GM18505 (cell line): ENCODE results near the gene SLC25A20.
A peak's percentile ranks its signal among the peaks of the same experiment; 100 is the strongest.
"Not testable (repeated sequence)": the region's sequence is repeated elsewhere in the genome, so short reads cannot be mapped to it uniquely, and the experiment has no call there.

Experiments
- ATAC-seq: cut with Tn5 transposase; IDR thresholded peaks from one replicate; pipeline ENCODE4 v1.9.1; 2021; ENCODE audit not compliant: unreplicated experiment
- POLR2A ChIP-seq: IDR thresholded peaks from 4 replicates; pipeline ENCODE4 v1.6.1; 2011; ENCODE audit warnings: borderline replicate concordance; ENCODE audit not compliant: insufficient read depth, insufficient read length; ENCODE audit errors: extremely low read depth

The SLC25A20 gene

DNA sequence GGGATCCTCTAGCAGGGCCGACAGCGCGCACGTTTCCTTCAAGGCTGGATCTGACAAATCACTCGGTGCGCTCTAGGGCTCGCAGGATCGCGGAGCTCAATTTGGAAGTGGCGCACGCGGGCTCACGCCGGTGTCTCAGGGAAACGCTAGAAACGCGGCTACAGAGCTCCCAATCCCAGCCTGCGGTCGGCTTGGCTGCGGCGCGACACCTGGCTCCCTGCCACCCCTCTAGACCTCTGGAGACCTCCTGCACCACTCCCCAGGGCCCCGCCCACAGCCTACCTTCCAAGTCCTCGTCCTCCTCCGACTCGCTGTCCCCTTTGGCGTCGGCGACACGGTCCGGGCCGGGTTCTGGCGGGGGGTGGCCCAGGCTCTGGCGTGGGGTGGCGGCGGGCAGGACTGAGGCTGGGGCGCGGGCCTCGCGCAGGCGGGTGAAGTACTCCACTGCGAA is 51.6 kb downstream of the SLC25A20 start:
- peak; percentile 36 for ATAC-seq
- no peak for TF ChIP-seq POLR2A

DNA sequence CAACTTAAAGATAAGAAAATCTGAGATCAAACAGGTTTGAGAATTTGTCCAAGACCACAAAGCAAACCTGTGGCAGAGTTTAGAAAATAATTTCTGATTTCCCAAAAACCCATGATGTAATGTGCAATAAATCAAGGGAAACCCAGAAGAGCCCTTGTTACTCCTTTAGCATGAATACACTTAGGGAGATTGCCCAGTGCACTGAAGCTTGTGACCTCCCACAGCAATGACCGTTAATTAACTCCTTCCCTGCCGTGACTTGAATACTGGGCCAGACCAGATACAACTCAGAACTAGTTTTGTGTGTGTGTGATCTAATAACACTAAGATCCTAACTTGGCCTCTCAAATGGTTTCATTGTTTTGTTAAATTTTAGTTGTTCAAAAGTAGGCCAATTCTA is 53.5 kb downstream of the SLC25A20 start:
- no peak for ATAC-seq
- TF ChIP-seq POLR2A = no peak

DNA sequence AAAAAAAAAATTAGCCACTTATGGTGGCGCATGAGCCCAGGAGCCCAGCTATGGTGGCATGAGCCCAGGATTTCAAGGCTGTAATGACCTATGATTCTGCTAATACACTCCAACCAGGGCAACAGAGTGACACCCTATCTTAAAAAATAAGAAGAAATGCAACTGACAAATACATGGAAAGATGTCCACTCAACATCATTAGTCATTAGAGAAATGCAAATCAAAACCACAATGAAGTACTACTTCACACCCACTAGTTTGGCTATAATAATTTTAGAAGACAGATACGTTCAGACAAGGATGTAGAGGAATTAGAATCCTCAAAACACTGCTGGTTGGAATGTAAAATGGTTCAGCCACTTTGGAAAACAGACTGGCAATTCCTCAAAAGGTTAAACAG is 61.5 kb downstream of the SLC25A20 start:
- ATAC-seq = no peak
- TF ChIP-seq POLR2A = no peak

DNA sequence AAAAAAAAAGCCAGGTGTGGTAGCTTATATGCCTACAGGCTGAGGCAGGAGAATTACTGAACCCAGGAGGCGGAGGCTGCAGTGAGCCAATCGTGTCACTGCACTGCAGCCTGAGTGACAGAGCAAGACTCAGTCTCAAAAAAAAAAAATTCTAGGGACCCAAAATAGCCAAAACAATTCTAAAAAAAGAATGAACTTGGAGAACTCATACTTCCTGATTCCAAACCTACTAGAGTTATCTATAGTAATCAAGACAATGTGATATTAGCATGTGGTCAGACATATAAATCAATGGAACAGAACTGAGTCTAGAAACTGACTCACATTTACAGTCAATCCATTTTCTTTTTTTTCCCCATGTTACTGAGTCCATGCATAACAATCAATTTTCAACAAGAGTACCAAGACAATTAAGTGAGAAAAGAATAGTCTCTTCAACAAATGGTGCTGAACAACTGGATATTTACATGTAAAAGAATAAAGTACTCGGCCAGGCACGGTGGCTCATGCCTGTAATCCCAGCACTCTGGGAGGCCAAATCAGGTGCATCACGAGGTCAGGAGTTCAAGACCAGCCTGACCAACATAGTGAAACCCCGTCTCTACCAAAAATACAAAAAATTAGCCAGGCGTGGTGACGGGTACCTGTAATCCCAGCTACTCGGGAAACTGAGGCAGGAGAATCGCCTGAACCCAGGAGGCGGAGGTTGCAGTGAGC is 62.9 kb downstream of the SLC25A20 start:
- ATAC-seq = no peak
- no peak for TF ChIP-seq POLR2A

DNA sequence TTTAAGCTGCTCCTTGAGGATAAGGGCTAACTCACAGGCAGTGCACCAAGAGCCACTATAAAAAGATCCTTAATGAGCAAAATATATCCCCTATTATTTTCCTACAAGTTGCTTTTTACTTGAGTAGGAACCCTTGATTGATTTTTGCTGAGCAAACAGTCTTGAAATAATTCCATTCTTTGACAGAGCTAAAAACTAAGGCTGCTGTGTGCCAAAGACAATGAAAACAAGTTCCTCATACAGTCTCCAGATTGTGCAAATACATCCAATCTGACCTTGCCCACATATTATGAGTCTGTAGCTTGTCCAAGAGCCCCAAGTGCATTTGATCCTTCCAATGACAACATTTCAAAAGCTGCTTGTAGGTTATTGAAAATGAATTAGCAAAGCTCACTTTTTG is 66.0 kb downstream of the SLC25A20 start:
- no peak for TF ChIP-seq POLR2A
- ATAC-seq = no peak

DNA sequence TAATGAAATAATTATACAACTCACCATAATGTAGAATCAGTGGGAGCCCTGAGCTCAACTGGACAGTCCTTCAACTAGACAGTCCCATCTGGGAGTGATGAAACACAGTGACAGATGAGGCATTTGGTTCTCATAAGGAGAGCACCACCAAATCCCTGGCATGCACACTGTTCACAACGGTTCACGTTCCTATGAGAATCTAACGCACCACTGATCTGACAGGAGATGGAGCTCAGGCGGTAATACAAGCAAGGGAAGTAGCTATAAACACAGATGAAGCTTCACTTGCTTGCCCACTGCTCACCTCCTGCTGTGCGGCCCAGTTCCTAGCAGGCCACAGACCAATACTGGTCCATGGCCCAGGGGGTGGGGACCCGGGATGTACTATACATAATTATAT is 68.0 kb downstream of the SLC25A20 start:
- TF ChIP-seq POLR2A = no peak
- ATAC-seq = no peak

DNA sequence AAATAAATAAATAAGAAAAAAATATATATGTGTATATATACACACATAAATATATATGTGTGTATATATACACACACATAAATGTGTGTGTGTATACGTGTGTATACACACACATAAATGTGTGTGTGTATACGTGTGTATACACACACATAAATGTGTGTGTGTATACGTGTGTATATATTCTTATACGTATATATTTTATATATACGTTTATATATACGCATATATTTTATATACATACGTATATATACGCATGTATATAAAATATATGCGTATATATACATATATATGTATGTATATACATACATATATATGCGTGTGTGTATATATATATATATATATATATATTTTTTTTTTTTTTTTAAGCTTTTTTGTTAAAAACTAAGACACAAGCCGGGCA is 69.2 kb downstream of the SLC25A20 start:
- ATAC-seq = not testable (repeated sequence)

DNA sequence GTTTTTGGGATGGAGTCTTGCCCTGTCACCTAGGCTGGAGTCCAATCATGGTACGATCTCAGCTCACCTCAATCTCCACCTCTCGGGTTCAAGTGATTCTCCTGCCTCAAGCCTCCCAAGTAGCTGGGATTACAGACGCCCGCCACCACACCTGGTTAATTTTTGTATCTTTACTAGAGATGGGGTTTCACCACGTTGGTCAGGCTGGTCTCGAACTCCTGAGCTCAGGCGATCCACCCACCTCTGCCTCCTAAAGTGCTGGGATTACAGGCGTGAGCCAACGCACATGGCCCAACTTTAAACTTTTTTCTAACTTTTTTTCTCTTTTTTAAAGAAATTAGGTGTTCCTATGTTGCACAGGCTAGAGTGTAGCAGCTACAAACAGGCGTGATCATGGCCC is 70.8 kb downstream of the SLC25A20 start:
- ATAC-seq = not testable (repeated sequence)

DNA sequence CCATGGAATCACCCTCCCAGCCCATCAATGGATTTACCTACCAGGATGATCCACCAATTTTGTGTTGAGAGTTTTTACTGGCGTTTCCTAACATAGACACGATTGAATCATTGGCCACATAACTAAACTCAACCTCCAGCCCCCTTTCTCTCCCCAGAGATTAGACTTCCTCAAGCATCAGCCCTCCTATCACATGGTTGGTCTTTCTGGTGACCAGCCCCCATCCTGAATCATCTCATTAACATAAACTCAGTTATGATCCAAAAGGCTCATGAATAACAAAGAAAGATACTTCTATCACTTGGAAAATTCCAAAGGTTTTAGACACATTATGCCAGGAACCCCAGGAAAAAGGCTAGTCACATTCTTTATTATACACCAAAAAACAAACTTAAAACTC is 72.2 kb downstream of the SLC25A20 start:
- no peak for TF ChIP-seq POLR2A

DNA sequence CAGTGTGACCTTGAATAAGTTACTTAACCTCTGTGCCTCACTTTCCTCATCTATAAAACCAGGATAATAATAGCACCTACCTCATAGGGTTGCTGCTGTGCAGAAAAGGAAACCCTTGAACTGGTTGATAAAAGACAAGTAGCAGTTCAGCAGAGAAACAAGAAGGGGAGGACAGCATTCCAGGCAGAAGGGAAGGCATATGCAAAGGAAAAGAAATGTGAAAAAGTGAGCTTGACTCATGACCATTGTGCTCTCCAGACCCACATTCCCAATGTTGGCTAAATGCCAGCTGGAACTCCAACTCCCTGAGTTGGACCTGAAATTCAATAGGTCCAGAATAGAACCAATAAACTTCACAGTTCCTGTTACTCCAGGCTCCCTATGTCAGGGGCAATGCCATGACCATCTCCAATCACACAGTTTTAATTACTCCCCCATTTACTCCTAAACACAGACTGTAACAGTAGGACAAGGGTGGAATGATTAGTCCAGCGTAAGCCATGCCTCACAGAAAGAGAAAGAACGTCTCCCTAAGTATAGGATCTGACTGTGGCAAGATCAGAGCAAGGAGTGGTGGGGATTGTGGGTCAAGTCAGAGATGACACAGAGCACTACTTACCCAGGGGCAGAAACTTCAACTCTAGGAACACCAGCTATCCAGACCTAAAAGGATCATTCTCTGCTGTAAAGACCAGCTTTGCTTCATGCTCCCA is 77.9 kb downstream of the SLC25A20 start:
- ATAC-seq = no peak
- no peak for TF ChIP-seq POLR2A

More for the DNA sequence above, 72.2 kb downstream of the SLC25A20 start:
- no peak for ATAC-seq

DNA sequence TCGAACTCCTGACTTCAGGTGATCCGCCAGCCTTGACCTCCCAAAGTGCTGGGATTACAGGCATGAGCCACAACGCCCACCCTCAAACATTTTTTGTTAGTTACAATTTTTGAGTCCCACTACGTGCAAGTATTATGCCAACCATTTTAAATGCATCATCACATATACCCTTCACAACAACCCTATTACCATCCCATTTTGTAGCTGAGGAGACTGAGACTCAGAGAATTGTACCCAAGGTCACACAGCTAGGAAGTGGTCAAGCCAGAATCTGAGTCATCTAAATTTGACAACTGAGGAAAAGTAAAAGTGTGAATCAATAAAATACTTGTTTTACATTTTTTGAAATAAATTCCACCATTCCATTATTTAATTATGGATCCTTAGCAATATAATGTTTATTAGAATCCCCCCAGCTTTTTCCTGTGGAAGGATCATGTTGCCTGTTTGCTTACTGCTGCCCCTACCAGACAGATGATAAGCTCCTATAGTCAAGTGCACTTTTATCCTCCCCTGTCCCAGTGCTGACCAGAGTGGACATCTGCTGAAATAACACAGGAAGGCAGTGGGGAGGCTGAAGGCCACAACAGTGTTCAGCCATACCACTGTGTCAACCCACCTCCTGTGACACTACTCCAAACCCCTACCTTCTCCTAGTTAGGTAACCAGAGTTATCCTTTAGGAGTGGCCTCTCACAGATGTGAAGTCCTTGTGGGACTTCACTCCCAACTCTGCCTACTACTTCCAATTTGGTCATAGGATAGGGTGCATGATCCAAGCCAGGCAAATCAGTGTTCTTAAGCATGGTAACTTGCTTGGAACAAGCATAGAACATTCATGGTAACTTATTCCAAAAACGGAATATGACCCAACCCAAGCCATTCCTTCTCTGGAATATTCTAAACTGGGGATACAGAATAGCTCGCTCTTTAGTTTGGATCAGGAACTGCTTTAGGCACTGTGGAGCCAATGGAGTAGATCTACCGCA is 79.2 kb downstream of the SLC25A20 start:
- ATAC-seq = no peak
- TF ChIP-seq POLR2A = no peak

DNA sequence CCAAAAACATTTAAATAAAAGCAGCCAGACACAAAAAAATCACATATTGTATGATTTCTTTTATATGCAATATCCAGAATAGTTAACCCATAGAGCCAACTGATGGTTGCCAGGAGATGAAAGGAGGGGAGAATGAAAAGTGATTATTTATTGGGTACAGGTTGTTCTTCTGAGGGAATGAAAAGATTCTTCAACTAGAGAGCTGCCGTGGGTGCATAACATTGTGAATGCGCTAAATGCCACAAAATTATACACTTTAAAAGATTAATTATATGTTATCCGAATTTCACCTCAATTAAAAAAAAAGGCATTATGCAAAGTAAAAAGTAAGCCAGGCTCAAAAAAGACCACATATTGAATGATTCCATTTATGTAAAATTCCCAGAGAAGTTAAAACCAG is 87.2 kb downstream of the SLC25A20 start:
- no peak for ATAC-seq
- no peak for TF ChIP-seq POLR2A
